Uterus (tissue), 2 donors: ENCODE measurements around the gene RANBP1.

ENCODE experiments used
- CTCF ChIP-seq, 4 experiments: fragments of 200-600 bp in 2 of 4; fragments of 450-650 bp in 2 of 4; sonication (generic) in 2 of 4; IDR thresholded peaks; one replicate each; pipeline ENCODE4 v1.5.1; 2016 to 2019; ENCODE audit warnings: antibody characterized with exemption in 4 of 4, mild to moderate bottlenecking in 2 of 4, moderate library complexity in 1 of 4
- POLR2A ChIP-seq, 2 donors: fragments of 450-650 bp; IDR thresholded peaks; one replicate each; pipeline ENCODE4 v1.6.1; 2016; ENCODE audit warnings: antibody characterized with exemption in 2 of 2, mild to moderate bottlenecking in 1 of 2, moderate library complexity in 1 of 2

GRCh38 chr22:20116951-20117632 lies 1.2 kb downstream of the RANBP1 start, which contains the start of gene TRMT2A:
- TF ChIP-seq CTCF (IDR thresholded peaks at IDR 0.05), result peak in 3 of 4 experiments; percentile 9 to 44 (median 22)
- TF ChIP-seq POLR2A (IDR thresholded peaks at IDR 0.05), result peak; percentile 58 to 68
